KMS-11 (cell line): ENCODE data around the gene COMMD10.

Experiments
- H2AFZ ChIP-seq: fragments of 200-600 bp; sonication (generic); 2 replicates; pipeline ENCODE4 v1.6.1; 2016; ENCODE audit warnings: antibody characterized with exemption, mixed run types, low read depth
- H3K27ac ChIP-seq: fragments of 200-600 bp; sonication (generic); 2 replicates; pipeline ENCODE4 v1.6.1; 2016; ENCODE audit warnings: mild to moderate bottlenecking, mixed run types
- H3K27me3 ChIP-seq: fragments of 200-600 bp; sonication (generic); 2 replicates; pipeline ENCODE4 v1.6.1; 2017; ENCODE audit warnings: mild to moderate bottlenecking, low read depth, mixed run types, moderate library complexity; ENCODE audit not compliant: insufficient read depth
- H3K36me3 ChIP-seq: fragments of 200-600 bp; sonication (generic); 2 replicates; pipeline ENCODE4 v1.6.1; 2017; ENCODE audit warnings: mild to moderate bottlenecking, mixed run types; ENCODE audit not compliant: insufficient read depth
- H3K4me1 ChIP-seq: fragments of 200-600 bp; sonication (generic); 2 replicates; pipeline ENCODE4 v1.6.1; 2016; ENCODE audit warnings: mild to moderate bottlenecking, low read depth, mixed run types; ENCODE audit not compliant: poor library complexity, severe bottlenecking
- H3K4me2 ChIP-seq: fragments of 200-600 bp; sonication (generic); 2 replicates; pipeline ENCODE4 v1.7.0; 2016; ENCODE audit warnings: mild to moderate bottlenecking, mixed run types
- H3K4me3 ChIP-seq: fragments of 200-600 bp; sonication (generic); IDR thresholded peaks from 2 replicates; pipeline ENCODE4 v1.6.1; 2017; ENCODE audit warnings: low read depth, low read length, mixed read lengths; ENCODE audit not compliant: insufficient read depth
- H3K79me2 ChIP-seq: fragments of 200-600 bp; sonication (generic); 2 replicates; pipeline ENCODE4 v1.6.1; 2016; ENCODE audit warnings: low read depth, mixed run types; ENCODE audit not compliant: insufficient read depth
- H3K9ac ChIP-seq: fragments of 200-600 bp; sonication (generic); 2 replicates; pipeline ENCODE4 v1.6.1; 2016; ENCODE audit warnings: mild to moderate bottlenecking, mixed run types
- H4K20me1 ChIP-seq: fragments of 200-600 bp; sonication (generic); 2 replicates; pipeline ENCODE4 v1.6.1; 2016; ENCODE audit warnings: mild to moderate bottlenecking, mixed run types; ENCODE audit not compliant: insufficient read depth
- CTCF ChIP-seq: fragments of 200-600 bp; sonication (generic); conservative IDR thresholded peaks from 2 replicates; pipeline ENCODE4 v1.6.1; 2017; ENCODE audit warnings: low read depth, mild to moderate bottlenecking, antibody characterized with exemption, low read length, moderate library complexity, mixed read lengths

The COMMD10 gene

GRCh38 chr5:116313366-116313765 lies 228.5 kb downstream of the COMMD10 start:
- no peak for TF ChIP-seq CTCF
- Histone ChIP-seq H3K27me3 (no peaks in the 10 kb centered on the region), H3K4me2 (no peak overlapping the region), H3K79me2 (no peaks in the 10 kb centered on the region), H4K20me1 (no peaks in the 10 kb centered on the region), H3K4me3 (no peak overlapping the region), H3K36me3 (no peaks in the 10 kb centered on the region), H3K4me1 (peaks cover 7% of the 10 kb centered on the region), H2AFZ (no peak overlapping the region), H3K27ac (no peak overlapping the region), H3K9ac (no peak overlapping the region)

GRCh38 chr5:116315531-116315930 lies 230.7 kb downstream of the COMMD10 start:
- no peak overlapping the region for H2AFZ ChIP-seq
- no peak overlapping the region for H3K9ac ChIP-seq
- H3K27me3 ChIP-seq = no peaks in the 10 kb centered on the region
- no peaks in the 10 kb centered on the region for H3K79me2 ChIP-seq
- no peak overlapping the region for H3K4me3 ChIP-seq
- H3K36me3 ChIP-seq = no peaks in the 10 kb centered on the region
- no peak for TF ChIP-seq CTCF
- peaks cover 7% of the 10 kb centered on the region for H3K4me1 ChIP-seq
- no peak overlapping the region for H3K27ac ChIP-seq
- H4K20me1 ChIP-seq = no peaks in the 10 kb centered on the region
- no peak overlapping the region for H3K4me2 ChIP-seq

GRCh38 chr5:116318091-116318854 lies 233.4 kb downstream of the COMMD10 start:
- Histone ChIP-seq H3K27ac (no peak overlapping the region), H4K20me1 (no peaks in the 10 kb centered on the region), H2AFZ (no peak overlapping the region), H3K27me3 (no peaks in the 10 kb centered on the region), H3K36me3 (no peaks in the 10 kb centered on the region), H3K9ac (no peak overlapping the region), H3K4me2 (no peak overlapping the region), H3K4me1 (peaks cover 7% of the 10 kb centered on the region), H3K4me3 (no peak overlapping the region), H3K79me2 (no peaks in the 10 kb centered on the region)
- TF ChIP-seq CTCF = no peak

GRCh38 chr5:116320486-116320885 lies 235.7 kb downstream of the COMMD10 start:
- Histone ChIP-seq H3K27ac (no peak overlapping the region), H3K36me3 (no peaks in the 10 kb centered on the region), H2AFZ (no peak overlapping the region), H3K4me1 (peaks cover 4% of the 10 kb centered on the region), H3K9ac (no peak overlapping the region), H4K20me1 (no peaks in the 10 kb centered on the region), H3K79me2 (no peaks in the 10 kb centered on the region), H3K4me3 (no peak overlapping the region), H3K4me2 (no peak overlapping the region), H3K27me3 (no peaks in the 10 kb centered on the region)
- no peak for TF ChIP-seq CTCF
